GM21825 (cell line): ENCODE data around the gene PTPRM.

ENCODE experiments used
- ATAC-seq: cut with Tn5 transposase; IDR thresholded peaks from one replicate; pipeline ENCODE4 v1.9.1; 2021; ENCODE audit warnings: mild to moderate bottlenecking, moderate library complexity; ENCODE audit not compliant: unreplicated experiment

The PTPRM gene

DNA sequence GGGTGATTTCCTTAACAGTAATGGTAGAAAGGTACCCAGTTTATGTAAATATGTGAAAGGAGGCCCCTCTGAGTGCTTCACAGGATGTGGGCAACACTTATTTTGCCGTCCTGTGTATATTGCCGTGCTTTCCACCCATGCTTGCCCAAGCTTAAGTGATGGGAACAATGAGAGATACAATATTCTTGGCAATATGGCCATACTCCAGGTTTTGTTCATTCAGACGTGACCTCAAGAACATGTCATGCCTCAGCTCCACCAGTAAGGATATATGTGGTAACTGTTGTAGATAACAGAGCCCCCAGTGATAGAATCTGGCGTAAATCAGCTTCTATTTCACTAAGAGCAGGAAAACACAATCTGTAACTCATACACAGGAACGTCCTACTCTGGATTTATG lies 318.7 kb downstream of the PTPRM start:
- no peak for ATAC-seq

DNA sequence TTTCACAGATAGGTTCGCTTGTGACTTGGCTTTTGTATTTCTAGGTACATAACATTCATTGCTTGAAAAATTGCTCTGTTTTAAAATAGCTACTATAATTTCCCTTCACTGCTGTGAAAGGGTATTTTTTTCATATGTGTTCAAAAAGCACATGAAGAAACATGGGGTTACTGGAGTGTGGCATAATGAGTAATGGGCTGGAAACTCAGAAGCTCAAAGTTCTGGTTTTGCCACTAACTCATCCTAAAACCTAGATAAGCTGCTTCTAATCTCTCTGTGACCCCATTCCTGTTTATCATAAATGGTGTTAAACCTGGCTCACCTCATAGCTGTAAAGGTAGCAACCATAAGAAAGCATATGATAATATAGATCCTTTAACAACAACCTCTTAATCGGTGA lies 319.3 kb downstream of the PTPRM start:
- no peak for ATAC-seq

DNA sequence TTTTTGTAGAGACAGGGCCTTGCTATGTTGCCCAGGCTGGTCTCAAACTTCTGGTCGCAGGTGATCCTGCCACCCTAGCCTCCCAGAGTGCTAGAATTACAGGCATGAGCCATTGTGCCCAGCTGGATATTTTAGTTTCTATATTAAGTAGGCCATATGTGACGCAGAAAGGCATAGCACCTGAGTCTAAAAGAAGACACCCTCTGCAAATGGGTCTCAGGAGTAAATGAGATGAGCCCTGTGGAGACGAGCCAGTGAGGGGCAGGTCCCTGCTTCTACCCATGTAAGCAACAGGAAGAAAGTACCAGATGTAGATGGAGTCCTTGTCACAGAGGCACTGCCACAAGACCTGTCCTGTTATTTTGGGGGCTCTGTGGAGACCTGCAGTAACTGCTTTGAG lies 322.4 kb downstream of the PTPRM start:
- no peak for ATAC-seq

DNA sequence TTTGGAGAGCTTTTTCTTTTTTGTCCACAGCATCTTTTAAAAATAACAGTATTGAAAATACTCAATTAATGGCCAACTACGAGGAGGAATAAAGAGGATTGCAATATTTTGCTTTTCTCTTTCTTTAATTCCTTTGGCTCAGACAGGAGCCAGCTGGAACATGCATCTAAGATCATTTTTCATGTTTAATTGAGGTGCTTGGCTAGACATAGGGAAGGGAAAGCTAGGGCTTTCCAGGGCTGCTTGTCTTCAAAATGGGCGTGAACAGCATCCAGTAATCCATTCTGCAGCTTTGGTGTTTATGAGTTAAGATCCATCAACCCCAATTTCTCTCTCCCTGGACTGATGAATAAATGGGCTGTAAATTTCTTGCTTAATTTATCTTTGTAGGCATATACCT lies 323.0 kb downstream of the PTPRM start:
- ATAC-seq: no peak

DNA sequence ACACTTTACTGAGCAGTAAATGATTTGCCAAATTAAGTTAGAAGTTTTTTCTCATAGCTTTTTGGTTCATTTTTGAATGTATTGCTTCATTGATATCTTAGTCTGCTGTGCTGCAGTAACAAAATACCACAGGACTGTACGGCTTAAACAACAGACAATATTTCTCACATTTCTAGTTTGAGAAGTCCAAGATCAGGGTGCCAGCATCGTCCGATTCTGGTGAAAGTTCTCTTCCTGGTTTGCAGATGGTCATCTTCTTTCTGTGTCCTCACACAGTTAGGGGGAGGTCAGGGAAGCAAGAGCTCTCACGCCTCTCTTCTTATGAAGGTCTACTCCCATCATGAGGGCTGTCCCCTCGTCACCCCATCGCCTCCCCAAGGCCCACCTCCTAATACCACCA lies 325.4 kb downstream of the PTPRM start:
- no peak for ATAC-seq

DNA sequence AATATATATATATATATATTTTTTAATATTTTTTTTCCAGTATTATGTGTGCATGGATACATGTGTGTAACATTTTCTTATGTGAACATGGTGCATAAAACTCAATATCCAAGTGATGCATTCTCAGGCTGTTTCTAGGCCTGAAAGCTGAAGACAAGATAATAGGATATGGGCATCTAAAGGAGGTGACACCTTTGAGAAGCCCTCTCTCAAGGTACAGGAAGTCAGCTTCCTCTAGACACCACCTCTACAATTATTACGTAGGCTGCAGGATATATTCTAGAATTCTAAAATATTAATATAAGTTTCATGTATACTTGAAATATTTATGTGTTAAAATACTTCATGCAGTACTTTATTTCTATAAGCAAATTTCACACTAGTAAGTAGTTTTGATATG lies 327.5 kb downstream of the PTPRM start:
- no peak for ATAC-seq

DNA sequence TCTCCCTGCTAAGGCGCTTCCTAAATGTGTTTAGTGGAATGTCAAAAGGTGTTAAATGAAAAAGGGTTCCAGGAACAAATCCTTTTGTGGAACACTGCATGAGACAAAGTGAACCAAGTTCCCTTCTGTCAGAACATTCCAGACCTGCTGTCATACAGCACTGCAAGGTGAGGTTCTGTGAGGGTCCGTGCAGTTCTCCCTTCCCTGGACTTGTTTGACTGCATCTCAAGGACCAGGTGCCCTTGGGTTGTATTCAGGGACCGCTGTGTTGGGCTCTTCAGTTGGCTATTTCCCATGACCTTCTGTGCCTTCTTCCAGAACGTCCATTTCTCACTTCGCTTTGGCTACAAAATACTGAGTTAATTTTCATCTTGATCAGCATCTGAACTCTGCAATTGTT lies 328.2 kb downstream of the PTPRM start:
- ATAC-seq: no peak

DNA sequence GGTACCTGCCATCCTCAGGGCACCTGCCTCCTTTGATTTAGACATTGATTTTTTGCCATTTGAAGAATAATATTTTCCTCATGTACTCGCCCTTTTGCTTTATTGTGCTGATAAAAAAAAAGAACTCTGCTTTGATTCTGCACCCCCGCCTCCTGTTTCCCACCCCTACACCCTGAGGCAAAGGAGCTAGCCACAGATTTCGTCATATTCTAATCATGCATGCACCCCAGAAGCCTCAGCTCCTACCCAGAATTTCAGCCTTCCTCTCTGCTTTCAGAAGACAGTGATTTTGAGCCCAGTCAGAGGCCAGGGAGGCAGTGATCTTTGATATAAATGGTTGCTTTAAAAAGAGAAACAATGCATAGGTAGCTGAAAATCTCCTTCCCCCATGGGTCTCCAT lies 329.0 kb downstream of the PTPRM start:
- no peak for ATAC-seq

DNA sequence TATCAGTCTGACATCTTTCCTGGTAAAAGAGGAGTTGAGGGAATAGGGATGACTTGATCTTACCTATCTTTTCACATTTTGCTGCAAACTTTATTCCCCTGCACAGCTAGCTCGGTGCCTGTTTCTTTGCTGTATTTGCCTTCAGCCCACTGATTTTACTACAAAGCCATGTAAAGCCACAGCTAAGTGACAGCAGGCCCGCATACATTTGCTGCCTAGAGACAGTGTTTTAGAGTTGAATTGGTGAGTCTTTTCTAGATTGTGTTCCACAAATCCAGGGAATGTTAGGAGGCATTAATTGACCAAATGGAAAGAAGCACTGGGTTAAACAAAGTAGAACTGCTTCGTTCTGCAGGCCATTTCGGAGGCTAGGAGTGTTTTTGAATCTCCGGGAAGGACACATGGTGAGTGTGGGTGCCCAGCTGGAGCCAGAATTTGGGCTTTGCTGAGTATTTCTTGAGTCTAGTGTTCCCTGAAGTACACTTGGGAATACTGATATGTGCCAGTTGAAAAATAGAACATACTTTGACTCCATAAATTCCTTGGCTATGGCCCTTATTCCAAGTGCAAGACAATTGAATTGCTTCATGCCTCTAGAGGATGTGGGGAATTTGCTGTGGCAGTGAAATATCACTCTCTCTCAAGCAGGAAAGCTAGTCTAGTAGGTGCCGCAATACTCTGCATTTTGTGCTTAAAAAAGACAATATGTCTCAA lies 329.8 kb downstream of the PTPRM start:
- ATAC-seq: no peak

DNA sequence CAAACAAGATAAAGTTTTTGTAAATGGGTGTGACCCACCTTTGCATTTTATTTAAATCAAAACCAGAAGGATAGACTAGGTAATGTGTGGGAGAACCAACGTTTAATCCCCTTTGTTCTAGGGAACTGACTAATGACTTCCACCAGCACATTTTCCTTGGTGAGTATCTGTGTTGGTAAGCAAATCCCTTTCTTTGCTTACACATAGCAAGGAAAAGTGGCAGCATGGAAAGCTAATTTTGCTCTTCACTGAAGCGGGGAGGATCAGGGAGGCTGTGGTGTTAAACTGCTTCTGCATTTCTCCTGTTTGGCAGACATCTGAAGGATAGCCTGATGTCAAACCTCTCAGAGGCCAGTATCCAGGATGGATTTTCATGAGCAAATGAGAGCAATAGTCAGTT lies 331.1 kb downstream of the PTPRM start:
- ATAC-seq: no peak

DNA sequence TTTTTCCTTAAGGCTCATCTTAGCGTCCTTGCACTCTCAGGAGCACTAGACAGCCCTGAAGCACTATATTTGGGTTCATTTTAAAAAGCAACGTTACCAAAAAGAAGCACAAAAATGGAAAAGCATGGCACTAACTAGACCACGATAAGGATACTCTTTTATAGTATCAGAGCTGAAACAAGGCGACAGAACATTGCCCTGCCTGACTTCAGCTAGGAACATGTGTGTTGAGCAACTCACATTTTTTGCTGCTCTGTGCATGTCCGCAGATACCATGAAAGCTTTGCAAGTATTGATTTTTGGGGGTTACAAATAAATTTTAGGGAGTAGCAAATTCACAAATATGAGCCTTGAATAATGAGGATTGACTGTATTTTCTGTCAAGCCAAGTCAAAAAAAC lies 332.0 kb downstream of the PTPRM start:
- ATAC-seq: no peak

DNA sequence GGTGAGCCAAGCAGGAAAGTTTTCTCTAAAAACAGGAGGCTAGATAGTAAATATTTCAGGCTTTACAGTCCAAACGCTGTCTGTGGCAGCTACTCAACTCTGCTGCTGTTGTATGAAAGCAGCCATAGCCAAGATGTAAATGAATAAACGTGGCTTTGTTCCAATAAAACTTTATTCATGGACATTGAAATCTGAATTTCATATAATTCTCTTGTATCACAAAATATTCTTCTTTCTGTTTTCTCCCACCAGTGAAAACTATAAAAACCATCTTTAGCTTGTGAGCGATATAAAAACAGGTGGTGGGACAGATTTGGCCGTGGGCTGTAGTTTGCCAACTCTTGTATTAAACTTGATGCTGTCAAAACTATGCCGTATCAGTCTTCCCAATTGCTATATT lies 333.0 kb downstream of the PTPRM start:
- no peak for ATAC-seq

DNA sequence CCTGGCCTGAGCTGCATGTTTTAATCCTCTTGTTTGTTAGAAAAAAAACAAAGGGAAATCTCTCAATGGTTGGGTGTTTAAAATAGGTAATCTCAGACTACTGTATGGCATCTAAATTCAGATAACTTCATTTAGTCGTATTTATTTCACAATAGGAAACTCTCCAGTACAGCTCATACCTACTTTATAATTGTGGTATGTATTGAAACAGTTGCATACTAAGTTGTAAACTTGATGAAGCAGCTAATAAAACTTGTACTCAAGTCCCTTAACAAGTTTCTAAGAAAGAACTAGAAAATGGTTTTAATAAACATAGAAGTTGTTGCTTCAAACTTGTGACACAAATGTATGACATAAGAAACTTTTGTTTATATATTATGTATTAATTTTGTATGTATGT lies 334.5 kb downstream of the PTPRM start:
- ATAC-seq: no peak

DNA sequence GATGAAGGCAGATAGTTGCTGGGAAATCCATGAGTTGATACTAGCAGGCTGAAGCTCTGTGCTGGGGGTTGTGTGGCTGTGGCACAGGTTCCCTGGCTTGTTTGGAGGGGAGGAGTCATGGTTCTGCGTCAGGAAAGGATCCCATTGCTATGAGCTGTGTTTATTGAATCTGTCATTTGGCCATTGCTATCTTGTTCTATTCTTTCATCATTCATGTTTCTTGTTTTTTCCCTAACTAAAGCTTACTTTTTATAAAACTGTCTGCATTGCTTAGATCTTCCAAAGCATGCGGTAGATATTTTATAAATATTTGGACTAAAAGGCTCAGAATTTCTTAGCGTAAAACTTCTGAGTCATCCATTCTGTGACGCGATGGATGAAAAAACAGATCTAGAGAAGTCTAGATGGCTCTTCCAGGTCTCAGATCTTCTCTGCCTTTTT lies 335.3 kb downstream of the PTPRM start:
- no peak for ATAC-seq

DNA sequence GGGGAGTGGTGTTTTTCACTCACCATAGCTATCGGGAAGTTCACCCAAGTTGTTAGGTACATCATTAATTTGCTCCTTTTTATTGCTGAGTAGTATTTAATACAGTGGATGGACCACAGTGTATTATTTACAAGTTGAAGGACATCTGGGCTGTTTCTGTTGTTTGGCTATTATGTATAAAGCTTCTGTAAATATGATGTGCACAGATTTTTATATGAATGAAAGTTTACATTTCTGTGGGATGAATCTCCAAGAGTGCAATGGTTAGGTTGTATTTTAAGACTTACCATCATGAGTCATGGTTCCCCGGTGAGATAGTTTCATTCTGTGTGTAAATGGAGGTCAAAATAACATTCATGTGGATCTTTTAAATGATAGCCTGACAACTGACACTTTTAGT lies 337.4 kb downstream of the PTPRM start:
- no peak for ATAC-seq

DNA sequence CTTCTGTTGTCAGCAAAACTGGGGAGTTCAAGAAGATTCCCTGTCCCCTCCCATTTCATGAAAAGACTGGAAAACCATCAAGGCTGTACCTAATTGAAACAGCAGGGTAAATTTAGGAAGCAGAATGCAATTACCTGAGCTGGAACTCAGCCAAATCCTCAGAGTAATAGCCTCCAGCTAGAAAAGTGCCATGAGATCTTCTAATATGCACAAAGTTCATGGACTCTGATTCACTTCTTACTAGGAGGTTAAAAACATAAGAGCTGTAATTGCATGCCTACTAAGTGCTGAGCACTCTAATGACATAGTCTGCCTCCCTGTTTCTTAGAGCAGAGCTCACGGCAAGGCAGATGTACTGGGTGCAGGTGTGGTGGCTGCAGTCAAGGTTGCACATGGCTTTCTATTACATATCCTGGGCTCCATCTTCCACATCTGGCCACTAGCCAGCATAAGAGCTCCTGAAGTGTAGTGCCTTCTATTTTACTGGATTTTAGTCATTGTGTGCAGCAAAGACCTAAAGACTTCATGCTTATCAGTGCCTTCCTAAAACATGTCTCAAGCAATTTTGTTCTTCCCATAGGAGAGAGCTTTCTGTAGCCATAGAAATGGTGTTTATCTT lies 341.7 kb downstream of the PTPRM start:
- ATAC-seq: no peak

DNA sequence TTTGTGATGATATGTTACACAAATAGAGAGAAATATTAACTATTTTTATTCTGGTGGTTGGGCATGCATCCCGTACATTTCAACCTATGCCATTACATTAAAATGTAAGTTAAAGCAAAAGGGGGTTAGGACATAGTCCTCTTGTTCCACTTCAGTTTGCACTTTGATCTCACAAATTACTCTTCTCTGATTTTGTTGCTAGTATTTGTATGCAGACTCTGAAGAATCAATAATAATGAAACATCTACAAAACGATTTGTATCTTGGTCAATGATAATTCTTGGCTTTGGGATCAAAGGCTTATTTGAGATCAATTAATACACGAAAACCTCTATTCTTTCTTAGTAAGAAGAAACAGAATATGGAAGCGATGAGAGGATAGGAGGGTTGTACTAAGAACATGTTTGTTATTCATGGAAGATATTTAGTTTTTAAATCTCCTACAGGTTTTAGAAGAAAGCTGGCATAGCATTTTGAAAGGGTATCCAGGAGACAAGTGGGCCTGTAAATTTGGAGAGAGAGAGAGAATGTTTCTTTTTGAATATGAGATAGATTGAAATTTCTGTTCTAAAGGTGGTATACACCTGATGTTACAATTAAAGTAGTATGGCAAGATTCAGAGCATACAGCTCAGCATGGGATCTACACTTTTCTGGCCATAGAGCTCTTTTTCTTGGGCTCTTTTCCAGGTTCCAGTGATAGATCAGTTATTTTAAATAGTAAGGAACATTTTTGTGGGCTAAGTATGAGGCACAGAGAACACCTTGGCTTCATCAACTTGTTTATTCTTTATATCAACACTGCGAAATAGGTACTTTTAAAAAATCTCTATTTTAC lies 347.9 kb downstream of the PTPRM start:
- ATAC-seq: no peak

DNA sequence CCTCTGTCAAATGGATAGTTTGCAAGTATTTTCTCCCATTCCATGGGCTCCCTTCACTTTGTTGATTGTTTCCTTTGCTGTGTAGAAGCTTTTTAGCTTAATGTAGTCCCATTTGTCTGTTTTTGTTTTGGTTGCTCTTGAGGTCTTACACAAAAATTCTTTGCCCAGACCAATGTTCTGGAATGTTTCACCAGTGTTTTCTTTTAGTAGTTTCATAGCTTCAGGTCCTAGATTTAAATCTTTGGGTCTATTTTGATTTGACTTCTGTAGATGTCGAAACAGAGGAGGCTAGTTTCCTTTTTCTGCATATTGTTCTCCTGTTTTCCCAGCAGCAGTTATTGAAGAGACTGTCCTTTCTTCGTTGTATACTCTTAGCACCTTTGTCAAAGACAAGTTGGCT lies 351.6 kb downstream of the PTPRM start:
- ATAC-seq: no peak

DNA sequence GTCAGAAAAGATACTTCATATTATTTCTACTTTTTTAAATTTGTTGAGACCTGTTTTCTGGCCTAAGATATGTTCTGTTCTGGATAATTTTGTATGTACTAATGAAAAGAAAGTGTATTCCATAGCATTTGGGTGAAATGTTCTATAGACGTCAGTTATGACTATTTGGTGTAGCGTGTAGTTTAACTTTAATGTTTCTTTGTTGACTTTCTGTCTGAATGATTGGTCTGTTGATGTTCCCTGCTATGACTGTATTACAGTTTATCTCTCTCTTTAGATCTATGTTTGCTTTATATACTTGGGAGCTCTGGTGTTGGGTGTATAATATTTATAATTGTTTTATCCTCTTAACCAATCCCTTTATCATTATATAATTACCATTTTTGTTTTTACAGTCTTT lies 352.4 kb downstream of the PTPRM start:
- no peak for ATAC-seq

DNA sequence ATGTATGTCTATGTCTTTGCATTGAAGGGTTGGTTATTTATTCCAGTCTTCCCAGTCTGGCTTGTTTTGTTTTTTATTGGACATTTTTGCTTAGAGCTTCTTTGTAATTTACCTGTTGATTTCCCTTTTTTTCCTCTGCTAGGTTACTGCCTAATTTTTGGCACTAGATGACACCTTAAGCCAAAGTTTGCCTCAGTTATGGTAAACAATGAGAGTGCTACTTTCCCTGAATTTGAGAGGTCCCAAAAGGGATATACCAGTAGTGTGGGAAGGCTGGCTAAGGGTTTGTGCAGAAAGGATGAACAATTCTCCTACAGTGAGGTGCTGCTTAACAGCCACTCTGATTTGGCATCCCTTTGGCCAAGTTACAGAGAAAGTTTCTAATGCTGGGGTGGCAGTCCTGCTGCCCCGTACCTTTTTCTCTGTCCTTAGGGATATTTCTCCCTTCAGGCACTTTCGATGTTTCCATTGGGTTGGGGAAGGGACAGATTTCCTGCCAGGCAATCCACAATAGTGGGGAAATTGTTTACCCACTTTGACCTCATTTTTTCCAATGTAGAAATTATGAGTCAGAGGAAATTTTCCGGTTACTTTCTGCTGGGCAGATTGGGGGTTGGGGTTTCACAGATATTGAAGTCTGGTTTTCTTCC lies 354.9 kb downstream of the PTPRM start:
- no peak for ATAC-seq

DNA sequence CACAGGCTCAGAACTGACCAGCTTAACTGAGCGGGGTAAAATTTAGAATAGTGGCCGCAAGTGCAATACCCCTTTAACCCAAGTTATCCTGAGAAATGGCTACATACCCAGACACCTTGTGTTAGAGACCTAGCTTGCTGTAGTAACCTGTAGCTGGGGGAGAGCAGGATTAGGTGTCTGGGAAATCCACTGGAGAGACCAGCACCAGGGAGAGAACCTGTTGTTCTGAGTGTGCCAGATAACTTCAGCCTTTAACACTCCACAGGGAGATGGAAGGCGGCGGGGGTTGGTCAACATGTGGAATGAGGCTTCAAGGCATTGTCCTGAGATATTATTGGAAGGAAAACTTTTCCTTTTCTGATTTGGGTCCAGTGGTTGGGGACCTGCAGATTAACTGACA lies 356.0 kb downstream of the PTPRM start:
- ATAC-seq: no peak

DNA sequence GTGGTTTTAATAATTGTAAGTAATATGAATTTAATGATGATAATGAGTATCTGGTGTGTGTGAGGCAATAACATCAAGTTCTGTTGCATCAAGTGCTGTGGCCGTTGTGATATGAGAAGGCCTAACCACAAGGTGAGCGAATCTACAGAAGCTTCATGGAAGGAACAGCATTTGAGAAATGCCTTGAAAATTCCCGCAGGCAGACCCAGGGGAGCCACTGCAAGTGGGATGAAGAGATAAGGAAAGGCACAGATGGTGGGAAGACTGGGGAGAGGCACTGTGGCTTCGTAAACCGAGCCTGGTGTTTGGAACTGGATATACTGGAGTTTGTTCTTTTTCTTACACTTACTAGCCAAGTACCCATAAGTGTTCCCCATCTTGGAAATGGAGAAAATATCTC lies 357.5 kb downstream of the PTPRM start:
- ATAC-seq: no peak
